HEK293 (cell line): ENCODE data around the gene SCFD2.

Experiments
- CTCF ChIA-PET: fragments of 350-600 bp; formaldehyde crosslinking; extraction: SDS; loops from one replicate; lab custom pipeline; 2021; ENCODE audit warnings: antibody characterized with exemption; lab: Yijun Ruan, JAX
- POLR2A ChIA-PET: fragments of 300-600 bp; formaldehyde crosslinking; extraction: SDS; loops from one replicate; lab custom pipeline; 2020; ENCODE audit warnings: antibody characterized with exemption, inconsistent platforms; lab: Yijun Ruan, JAX
- H3K27ac ChIP-seq: fragments of 200-500 bp; sonication (Bioruptor generic); 2 replicates; pipeline ENCODE4 v1.5.1; 2014; ENCODE audit warnings: low read depth, low read length, control low read depth, inconsistent platforms; ENCODE audit errors: extremely low read depth
- H3K36me3 ChIP-seq, 2 experiments: fragments of 200-500 bp in 1 of 2; sonication (Bioruptor generic) in 1 of 2; 1 replicate in 1 of 2; 2 replicates in 1 of 2; pipeline ENCODE4 v1.5.1; 2014 to 2017; ENCODE audit warnings: inconsistent platforms in 2 of 2, low read length in 2 of 2; ENCODE audit not compliant: control insufficient read depth in 2 of 2, insufficient read depth in 1 of 2
- H3K4me1 ChIP-seq: fragments of 200-500 bp; sonication (Bioruptor generic); 2 replicates; pipeline ENCODE4 v1.5.1; 2014; ENCODE audit warnings: mild to moderate bottlenecking, low read length, inconsistent platforms; ENCODE audit not compliant: control insufficient read depth, insufficient read depth
- H3K4me3 ChIP-seq: 2 replicates; pipeline ENCODE4 v1.5.1; 2011; ENCODE audit warnings: low read depth, mild to moderate bottlenecking, control low read depth, low read length, moderate library complexity
- H3K9me3 ChIP-seq: fragments of 200-500 bp; sonication (Bioruptor generic); 2 replicates; pipeline ENCODE4 v1.5.1; 2014; ENCODE audit warnings: low read depth, low read length, inconsistent platforms; ENCODE audit not compliant: control insufficient read depth, insufficient read depth
- HIC1 ChIP-seq: fragments of 450-650 bp; formaldehyde crosslinking; IDR thresholded peaks from 2 replicates; pipeline ENCODE4 v1.5.1; 2016; ENCODE audit warnings: missing biosample characterization, missing genetic modification characterization
- MYNN ChIP-seq: fragments of 450-650 bp; formaldehyde crosslinking; IDR thresholded peaks from 2 replicates; pipeline ENCODE4 v1.5.1; 2016; ENCODE audit warnings: missing biosample characterization, missing genetic modification characterization, borderline replicate concordance
- OVOL3 ChIP-seq: fragments of 450-650 bp; formaldehyde crosslinking; IDR thresholded peaks from 2 replicates; pipeline ENCODE4 v1.5.1; 2016; ENCODE audit warnings: missing biosample characterization, missing genetic modification characterization
- RBAK ChIP-seq: fragments of 450-650 bp; formaldehyde crosslinking; IDR thresholded peaks from 2 replicates; pipeline ENCODE4 v1.5.1; 2016; ENCODE audit warnings: missing biosample characterization, missing genetic modification characterization
- ZBTB49 ChIP-seq: fragments of 450-650 bp; formaldehyde crosslinking; IDR thresholded peaks from 2 replicates; pipeline ENCODE4 v1.5.1; 2016; ENCODE audit warnings: missing biosample characterization, missing genetic modification characterization, low read depth
- ZNF155 ChIP-seq: fragments of 450-650 bp; formaldehyde crosslinking; IDR thresholded peaks from 2 replicates; pipeline ENCODE4 v1.5.1; 2016; ENCODE audit warnings: missing biosample characterization, missing genetic modification characterization
- ZNF157 ChIP-seq: fragments of 450-650 bp; formaldehyde crosslinking; IDR thresholded peaks from 2 replicates; pipeline ENCODE4 v1.5.1; 2016; ENCODE audit warnings: missing biosample characterization, missing genetic modification characterization
- ZNF202 ChIP-seq: fragments of 450-650 bp; formaldehyde crosslinking; IDR thresholded peaks from 2 replicates; pipeline ENCODE4 v1.5.1; 2016; ENCODE audit warnings: missing biosample characterization, missing genetic modification characterization, borderline replicate concordance
- ZNF366 ChIP-seq: fragments of 450-650 bp; formaldehyde crosslinking; conservative IDR thresholded peaks from 2 replicates; pipeline ENCODE4 v1.5.1; 2016; ENCODE audit warnings: missing biosample characterization, missing genetic modification characterization
- ZNF394 ChIP-seq: fragments of 450-650 bp; formaldehyde crosslinking; IDR thresholded peaks from 2 replicates; pipeline ENCODE4 v1.5.1; 2016; ENCODE audit warnings: missing biosample characterization, missing genetic modification characterization, mild to moderate bottlenecking, moderate library complexity, borderline replicate concordance
- ZNF423 ChIP-seq: fragments of 450-650 bp; formaldehyde crosslinking; IDR thresholded peaks from 2 replicates; pipeline ENCODE4 v1.5.1; 2016; ENCODE audit warnings: missing biosample characterization, missing genetic modification characterization
- ZNF449 ChIP-seq: fragments of 450-650 bp; formaldehyde crosslinking; IDR thresholded peaks from 2 replicates; pipeline ENCODE4 v1.5.1; 2017; ENCODE audit warnings: missing biosample characterization, mild to moderate bottlenecking, missing genetic modification characterization, moderate library complexity
- ZNF501 ChIP-seq: fragments of 450-650 bp; formaldehyde crosslinking; IDR thresholded peaks from 2 replicates; pipeline ENCODE4 v1.5.1; 2016; ENCODE audit warnings: missing biosample characterization, missing genetic modification characterization
- ZNF561 ChIP-seq: fragments of 450-650 bp; IDR thresholded peaks from 2 replicates; pipeline ENCODE4 v1.5.1; 2018; ENCODE audit warnings: missing biosample characterization, missing genetic modification characterization, borderline replicate concordance
- ZNF624 ChIP-seq: fragments of 450-650 bp; formaldehyde crosslinking; IDR thresholded peaks from 2 replicates; pipeline ENCODE4 v1.5.1; 2017; ENCODE audit warnings: missing biosample characterization, missing genetic modification characterization
- ZNF692 ChIP-seq: fragments of 450-650 bp; formaldehyde crosslinking; IDR thresholded peaks from 2 replicates; pipeline ENCODE4 v1.5.1; 2016; ENCODE audit warnings: missing biosample characterization, missing genetic modification characterization
- ZNF785 ChIP-seq: fragments of 450-650 bp; formaldehyde crosslinking; IDR thresholded peaks from 2 replicates; pipeline ENCODE4 v1.5.1; 2016; ENCODE audit warnings: missing biosample characterization, missing genetic modification characterization
- TF ChIP-seq, protein P1 (sequence below): fragments of 450-650 bp; formaldehyde crosslinking; IDR thresholded peaks from 2 replicates; pipeline ENCODE4 v1.5.1; 2016; ENCODE audit warnings: missing biosample characterization, missing genetic modification characterization
- TF ChIP-seq, protein P2 (sequence below): fragments of 450-650 bp; formaldehyde crosslinking; IDR thresholded peaks from 2 replicates; pipeline ENCODE4 v1.5.1; 2016; ENCODE audit warnings: missing biosample characterization, missing genetic modification characterization, borderline replicate concordance

SCFD2 gene

GRCh38 chr4:52998413-52998812 lies 367.4 kb downstream of the SCFD2 start (continued):
- TF ChIP-seq, protein P1, sequence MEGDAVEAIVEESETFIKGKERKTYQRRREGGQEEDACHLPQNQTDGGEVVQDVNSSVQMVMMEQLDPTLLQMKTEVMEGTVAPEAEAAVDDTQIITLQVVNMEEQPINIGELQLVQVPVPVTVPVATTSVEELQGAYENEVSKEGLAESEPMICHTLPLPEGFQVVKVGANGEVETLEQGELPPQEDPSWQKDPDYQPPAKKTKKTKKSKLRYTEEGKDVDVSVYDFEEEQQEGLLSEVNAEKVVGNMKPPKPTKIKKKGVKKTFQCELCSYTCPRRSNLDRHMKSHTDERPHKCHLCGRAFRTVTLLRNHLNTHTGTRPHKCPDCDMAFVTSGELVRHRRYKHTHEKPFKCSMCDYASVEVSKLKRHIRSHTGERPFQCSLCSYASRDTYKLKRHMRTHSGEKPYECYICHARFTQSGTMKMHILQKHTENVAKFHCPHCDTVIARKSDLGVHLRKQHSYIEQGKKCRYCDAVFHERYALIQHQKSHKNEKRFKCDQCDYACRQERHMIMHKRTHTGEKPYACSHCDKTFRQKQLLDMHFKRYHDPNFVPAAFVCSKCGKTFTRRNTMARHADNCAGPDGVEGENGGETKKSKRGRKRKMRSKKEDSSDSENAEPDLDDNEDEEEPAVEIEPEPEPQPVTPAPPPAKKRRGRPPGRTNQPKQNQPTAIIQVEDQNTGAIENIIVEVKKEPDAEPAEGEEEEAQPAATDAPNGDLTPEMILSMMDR = no peak
- no peak for TF ChIP-seq ZNF692 (tag by site-specific recombination)
- no peak for TF ChIP-seq OVOL3
- no peak for TF ChIP-seq ZBTB49 (tag by site-specific recombination)
- TF ChIP-seq ZNF501 = no peak
- no peak for TF ChIP-seq ZNF561 (tag by site-specific recombination)
- TF ChIP-seq ZNF394 (tag by site-specific recombination) = no peak
- TF ChIP-seq ZNF785 (tag by site-specific recombination) = no peak
- no peak for TF ChIP-seq ZNF157 (tag by site-specific recombination)
- no peak for TF ChIP-seq ZNF423 (tag by site-specific recombination)

- no peaks in the 10 kb centered on the region for H3K36me3 ChIP-seq
- no peaks in the 10 kb centered on the region for H3K9me3 ChIP-seq
- no peak overlapping the region for H3K27ac ChIP-seq
- CTCF ChIA-PET = no interaction called here
- H3K4me3 ChIP-seq = no peak overlapping the region
- no peak for TF ChIP-seq ZNF449 (tag by site-specific recombination)
- no peak for TF ChIP-seq ZNF366 (tag by site-specific recombination)
- TF ChIP-seq, protein P2, sequence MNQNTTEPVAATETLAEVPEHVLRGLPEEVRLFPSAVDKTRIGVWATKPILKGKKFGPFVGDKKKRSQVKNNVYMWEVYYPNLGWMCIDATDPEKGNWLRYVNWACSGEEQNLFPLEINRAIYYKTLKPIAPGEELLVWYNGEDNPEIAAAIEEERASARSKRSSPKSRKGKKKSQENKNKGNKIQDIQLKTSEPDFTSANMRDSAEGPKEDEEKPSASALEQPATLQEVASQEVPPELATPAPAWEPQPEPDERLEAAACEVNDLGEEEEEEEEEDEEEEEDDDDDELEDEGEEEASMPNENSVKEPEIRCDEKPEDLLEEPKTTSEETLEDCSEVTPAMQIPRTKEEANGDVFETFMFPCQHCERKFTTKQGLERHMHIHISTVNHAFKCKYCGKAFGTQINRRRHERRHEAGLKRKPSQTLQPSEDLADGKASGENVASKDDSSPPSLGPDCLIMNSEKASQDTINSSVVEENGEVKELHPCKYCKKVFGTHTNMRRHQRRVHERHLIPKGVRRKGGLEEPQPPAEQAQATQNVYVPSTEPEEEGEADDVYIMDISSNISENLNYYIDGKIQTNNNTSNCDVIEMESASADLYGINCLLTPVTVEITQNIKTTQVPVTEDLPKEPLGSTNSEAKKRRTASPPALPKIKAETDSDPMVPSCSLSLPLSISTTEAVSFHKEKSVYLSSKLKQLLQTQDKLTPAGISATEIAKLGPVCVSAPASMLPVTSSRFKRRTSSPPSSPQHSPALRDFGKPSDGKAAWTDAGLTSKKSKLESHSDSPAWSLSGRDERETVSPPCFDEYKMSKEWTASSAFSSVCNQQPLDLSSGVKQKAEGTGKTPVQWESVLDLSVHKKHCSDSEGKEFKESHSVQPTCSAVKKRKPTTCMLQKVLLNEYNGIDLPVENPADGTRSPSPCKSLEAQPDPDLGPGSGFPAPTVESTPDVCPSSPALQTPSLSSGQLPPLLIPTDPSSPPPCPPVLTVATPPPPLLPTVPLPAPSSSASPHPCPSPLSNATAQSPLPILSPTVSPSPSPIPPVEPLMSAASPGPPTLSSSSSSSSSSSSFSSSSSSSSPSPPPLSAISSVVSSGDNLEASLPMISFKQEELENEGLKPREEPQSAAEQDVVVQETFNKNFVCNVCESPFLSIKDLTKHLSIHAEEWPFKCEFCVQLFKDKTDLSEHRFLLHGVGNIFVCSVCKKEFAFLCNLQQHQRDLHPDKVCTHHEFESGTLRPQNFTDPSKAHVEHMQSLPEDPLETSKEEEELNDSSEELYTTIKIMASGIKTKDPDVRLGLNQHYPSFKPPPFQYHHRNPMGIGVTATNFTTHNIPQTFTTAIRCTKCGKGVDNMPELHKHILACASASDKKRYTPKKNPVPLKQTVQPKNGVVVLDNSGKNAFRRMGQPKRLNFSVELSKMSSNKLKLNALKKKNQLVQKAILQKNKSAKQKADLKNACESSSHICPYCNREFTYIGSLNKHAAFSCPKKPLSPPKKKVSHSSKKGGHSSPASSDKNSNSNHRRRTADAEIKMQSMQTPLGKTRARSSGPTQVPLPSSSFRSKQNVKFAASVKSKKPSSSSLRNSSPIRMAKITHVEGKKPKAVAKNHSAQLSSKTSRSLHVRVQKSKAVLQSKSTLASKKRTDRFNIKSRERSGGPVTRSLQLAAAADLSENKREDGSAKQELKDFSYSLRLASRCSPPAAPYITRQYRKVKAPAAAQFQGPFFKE (tag by site-specific recombination) = no peak
- no peak for TF ChIP-seq HIC1 (tag by site-specific recombination)
- TF ChIP-seq ZNF155 (tag by site-specific recombination) = no peak
- no peak for TF ChIP-seq ZNF202 (tag by site-specific recombination)
- no peak for TF ChIP-seq MYNN (tag by site-specific recombination)
- no peak for TF ChIP-seq ZNF624 (tag by site-specific recombination)
- TF ChIP-seq RBAK (tag by site-specific recombination) = no peak
- TF ChIP-seq, all 188 proteins: peak for 0
- no peaks in the 10 kb centered on the region for H3K4me1 ChIP-seq
- POLR2A ChIA-PET = no interaction called here
Observed at GRCh38 chr4:52997132-52997416, 368.8 kb downstream of the SCFD2 start.
